H1 (cell line): Measurements from ENCODE around the gene SLC9A3. TPM values are rescaled to one million over a fixed set of nuclear protein-coding genes. Genes with fewer than 3 reads are reported as not detected.

ENCODE experiments used
- CTCF ChIA-PET: fragments of 300-600 bp; sonication (Branson Sonifier 250); formaldehyde crosslinking; loops from one replicate; lab custom pipeline; 2021; ENCODE audit not compliant: partially characterized antibody; lab: Charles Lee
- POLR2A ChIA-PET: fragments of 300-600 bp; sonication (Branson Sonifier 250); formaldehyde crosslinking; loops from one replicate; lab custom pipeline; 2021; ENCODE audit warnings: inconsistent platforms; ENCODE audit not compliant: partially characterized antibody; lab: Charles Lee
- DNase-seq, 2 experiments: peaks; one replicate each; pipeline versions ENCODE4 v3.0.0 to v3.0.0-alpha.2; 2010 to 2022; ENCODE audit warnings: low spot score in 2 of 2, low read depth in 1 of 2, mixed read lengths in 1 of 2
- FAIRE-seq: peaks from 2 replicates; lab custom pipeline; 2011; peaks lifted over from hg19 to GRCh38; lab: Jason Lieb, UNC
- H2AFZ ChIP-seq: 2 replicates; pipeline ENCODE4 v1.8.1; 2012; ENCODE audit warnings: low read length, inconsistent platforms
- H2AK5ac ChIP-seq: 2 replicates; pipeline ENCODE4 v1.6.1; 2013; ENCODE audit warnings: low read depth, low read length
- H2BK120ac ChIP-seq: replicated peaks from 2 replicates; pipeline ENCODE3; 2013; ENCODE audit warnings: low read depth, low read length, inconsistent platforms
- H2BK12ac ChIP-seq: 2 replicates; pipeline ENCODE4 v1.6.1; 2013; ENCODE audit warnings: low read depth, low read length
- H2BK15ac ChIP-seq: 2 replicates; pipeline ENCODE4 v1.6.1; 2013; ENCODE audit warnings: low read length
- H2BK20ac ChIP-seq: 2 replicates; pipeline ENCODE4 v1.6.1; 2013; ENCODE audit warnings: low read length
- H2BK5ac ChIP-seq: 2 replicates; pipeline ENCODE4 v1.6.1; 2013; ENCODE audit warnings: low read depth, low read length
- H3K14ac ChIP-seq: 2 replicates; pipeline ENCODE4 v1.6.1; 2013; ENCODE audit warnings: inconsistent platforms; ENCODE audit not compliant: insufficient read length
- H3K18ac ChIP-seq: 2 replicates; pipeline ENCODE4 v1.6.1; 2013; ENCODE audit warnings: low read length; ENCODE audit errors: extremely low read depth
- H3K23ac ChIP-seq: 2 replicates; pipeline ENCODE4 v1.6.1; 2013; ENCODE audit warnings: inconsistent platforms; ENCODE audit not compliant: insufficient read length
- H3K23me2 ChIP-seq: 2 replicates; pipeline ENCODE4 v1.6.1; 2013; ENCODE audit warnings: low read depth, low read length
- H3K27ac ChIP-seq: 2 replicates; pipeline ENCODE4 v1.6.1; 2011; ENCODE audit warnings: low read depth, low read length, inconsistent platforms
- H3K27me3 ChIP-seq, 4 experiments: replicated peaks in 1 of 4; 1 replicate in 1 of 4; 2 replicates in 3 of 4; pipeline versions ENCODE4 v1.6.1 to v1.8.1; 2011 to 2013; ENCODE audit warnings: low read length in 3 of 4, mild to moderate bottlenecking in 3 of 4, inconsistent platforms in 2 of 4, mixed read lengths in 2 of 4, moderate library complexity in 1 of 4; ENCODE audit not compliant: control insufficient read depth in 3 of 4, insufficient read depth in 3 of 4; ENCODE audit errors: extremely low read depth in 1 of 4
- H3K36me3 ChIP-seq, 4 experiments: 2 replicates each; pipeline versions ENCODE4 v1.6.1 to v1.8.1; 2011 to 2013; ENCODE audit warnings: mild to moderate bottlenecking in 4 of 4, low read length in 3 of 4, moderate library complexity in 2 of 4, control low read depth in 1 of 4, inconsistent platforms in 1 of 4; ENCODE audit not compliant: insufficient read depth in 4 of 4, control insufficient read depth in 2 of 4
- H3K4ac ChIP-seq: replicated peaks from 2 replicates; pipeline ENCODE3; 2013; ENCODE audit warnings: low read length, low read depth, mixed read lengths, inconsistent platforms; ENCODE audit not compliant: insufficient read length
- H3K4me1 ChIP-seq, 4 experiments: replicated peaks in 1 of 4; 1 replicate in 1 of 4; 2 replicates in 3 of 4; pipeline versions ENCODE4 v1.6.1 to v1.8.1; 2011 to 2013; ENCODE audit warnings: low read length in 3 of 4, inconsistent platforms in 2 of 4, mixed read lengths in 1 of 4; ENCODE audit not compliant: insufficient read depth in 4 of 4, control insufficient read depth in 3 of 4
- H3K4me2 ChIP-seq, 2 experiments: 2 replicates each; pipeline versions ENCODE4 v1.6.1 to v1.8.1; 2011 to 2013; ENCODE audit warnings: low read depth in 2 of 2, low read length in 2 of 2, control low read depth in 1 of 2, inconsistent platforms in 1 of 2, mild to moderate bottlenecking in 1 of 2; ENCODE audit not compliant: insufficient read depth in 1 of 2
- H3K4me3 ChIP-seq, 4 experiments: fragments of 200-600, 300-600 bp in 1 of 4; sonication (generic), shearing (Covaris generic), sonication (Bioruptor Twin) in 1 of 4; 2 replicates each; pipeline versions ENCODE4 v1.5.1 to v1.8.1; 2011 to 2016; ENCODE audit warnings: low read length in 4 of 4, low read depth in 3 of 4, control low read depth in 2 of 4, inconsistent platforms in 2 of 4, mild to moderate bottlenecking in 2 of 4, mixed read lengths in 1 of 4, moderate library complexity in 1 of 4; ENCODE audit not compliant: insufficient read depth in 2 of 4; ENCODE audit errors: extremely low read depth in 1 of 4
- H3K56ac ChIP-seq: replicated peaks from 2 replicates; pipeline ENCODE3; 2013; ENCODE audit warnings: low read depth, mild to moderate bottlenecking, mixed read lengths, low read length, inconsistent platforms; ENCODE audit not compliant: insufficient read length
- H3K79me1 ChIP-seq: 2 replicates; pipeline ENCODE4 v1.6.1; 2013; ENCODE audit warnings: low read depth, low read length, control low read depth
- H3K79me2 ChIP-seq, 2 experiments: 2 replicates each; pipeline versions ENCODE4 v1.6.1 to v1.8.1; 2012 to 2013; ENCODE audit warnings: low read length in 2 of 2, mild to moderate bottlenecking in 2 of 2, inconsistent platforms in 1 of 2; ENCODE audit not compliant: insufficient read depth in 2 of 2, control insufficient read depth in 1 of 2
- H3K9ac ChIP-seq, 4 experiments: replicated peaks in 1 of 4; 1 replicate in 1 of 4; 2 replicates in 3 of 4; pipeline versions ENCODE4 v1.6.1 to v1.8.1; 2011 to 2013; ENCODE audit warnings: low read depth in 3 of 4, low read length in 3 of 4, control low read depth in 2 of 4, mild to moderate bottlenecking in 2 of 4, moderate library complexity in 2 of 4, inconsistent platforms in 1 of 4; ENCODE audit errors: extremely low read depth in 1 of 4
- H3K9me3 ChIP-seq, 2 experiments: 2 replicates each; pipeline versions ENCODE4 v1.6.1 to v1.8.1; 2012 to 2013; ENCODE audit warnings: mild to moderate bottlenecking in 2 of 2, moderate library complexity in 2 of 2, control low read depth in 1 of 2, inconsistent platforms in 1 of 2, low read depth in 1 of 2, low read length in 1 of 2, mixed read lengths in 1 of 2; ENCODE audit not compliant: insufficient read depth in 2 of 2
- H4K20me1 ChIP-seq, 2 experiments: replicated peaks in 1 of 2; 2 replicates each; pipeline versions ENCODE3 to v1.8.1; 2011 to 2013; ENCODE audit warnings: inconsistent platforms in 2 of 2, low read length in 2 of 2, mild to moderate bottlenecking in 1 of 2; ENCODE audit not compliant: insufficient read depth in 2 of 2, control insufficient read depth in 1 of 2
- H4K5ac ChIP-seq: 2 replicates; pipeline ENCODE4 v1.6.1; 2013; ENCODE audit warnings: low read length, low read depth, mixed read lengths, inconsistent platforms; ENCODE audit not compliant: insufficient read length
- H4K8ac ChIP-seq: 2 replicates; pipeline ENCODE4 v1.8.0; 2013; ENCODE audit warnings: mild to moderate bottlenecking, moderate library complexity, low read length, inconsistent platforms; ENCODE audit not compliant: insufficient read depth; ENCODE audit errors: extremely low read depth
- H4K91ac ChIP-seq: replicated peaks from 2 replicates; pipeline ENCODE3; 2013; ENCODE audit warnings: low read length, mixed read lengths, inconsistent platforms; ENCODE audit not compliant: insufficient read length
- BRCA1 ChIP-seq: IDR thresholded peaks from 2 replicates; pipeline ENCODE4 v1.6.1; 2012; ENCODE audit warnings: low read depth, low read length, improper control_type of control experiment
- E2F6 ChIP-seq: IDR thresholded peaks from 2 replicates; pipeline ENCODE4 v1.6.1; 2012; ENCODE audit warnings: inconsistent platforms
- EZH2 ChIP-seq: fragments of 200-600 bp; sonication (generic); IDR thresholded peaks from 2 replicates; pipeline ENCODE4 v1.7.1; 2012; ENCODE audit warnings: low read depth, mild to moderate bottlenecking, moderate library complexity, low read length, inconsistent platforms; ENCODE audit not compliant: severe bottlenecking
- NRF1 ChIP-seq: IDR thresholded peaks from 2 replicates; pipeline ENCODE4 v1.6.1; 2011; ENCODE audit warnings: mild to moderate bottlenecking, low read depth, low read length, improper control_type of control experiment
- RNF2 ChIP-seq: fragments of 200-900, 300-1000 bp; sonication (generic); IDR thresholded peaks from 2 replicates; pipeline ENCODE4 v1.7.1; 2016; ENCODE audit warnings: borderline replicate concordance, low read depth, mild to moderate bottlenecking, antibody characterized with exemption, low read length; ENCODE audit not compliant: poor library complexity, severe bottlenecking; ENCODE audit errors: missing control alignments
- SUZ12 ChIP-seq: fragments of 200-600 bp; sonication (generic); IDR thresholded peaks from 2 replicates; pipeline ENCODE4 v1.6.1; 2012; ENCODE audit warnings: mild to moderate bottlenecking, inconsistent platforms, low read length, moderate library complexity, mixed read lengths
- USF2 ChIP-seq: IDR thresholded peaks from 2 replicates; pipeline ENCODE4 v1.6.1; 2011; ENCODE audit warnings: low read length, improper control_type of control experiment
- WGBS, 2 experiments: shearing (Covaris generic) in 1 of 2; methylation state at CpG; one replicate each; pipeline versions ENCODE4 v1.1.6 to v1.1.7; 2013 to 2015; ENCODE audit warnings: low lambda C conversion rate in 2 of 2, mixed read lengths in 2 of 2, inconsistent platforms in 1 of 2, low coverage in 1 of 2, missing lambda C conversion rate in 1 of 2; ENCODE audit not compliant: insufficient replicate concordance in 2 of 2, insufficient coverage in 1 of 2, insufficient read length in 1 of 2; ENCODE audit errors: extremely low coverage in 1 of 2, missing lambda C conversion rate in 1 of 2; 5-methylcytosine and 5-hydroxymethylcytosine counted together
- long read RNA-seq, 2 experiments: library from RNA in 1 of 2; library from capped mRNA in 1 of 2; stranded (forward); transcript quantifications; one replicate each; pipeline ENCODE4 v2.0.0, GENCODE V29; 2021; ENCODE audit warnings: inconsistent platforms in 1 of 2
- polyA minus RNA-seq, 3 experiments: library from RNA; depleted of rRNA, polyadenylated mRNA; stranded (reverse); fragments of >200 nt; gene quantifications; 1 replicate in 2 of 3; 2 replicates in 1 of 3; pipeline ENCODE4 v1.2.3, GENCODE V29; 2011
- polyA plus RNA-seq, 7 experiments: library from polyadenylated mRNA; depleted of rRNA in 3 of 7; stranded (reverse) in 5 of 7; unstranded in 2 of 7; fragments of >200 nt in 5 of 7; fragments of 200-250 nt in 2 of 7; gene quantifications; 1 replicate in 5 of 7; 2 replicates in 1 of 7; 4 replicates in 1 of 7; pipeline versions ENCODE4 v1.2.1 to v1.2.3, GENCODE V29; 2011 to 2013; ENCODE audit warnings: missing spikeins in 2 of 7, mixed read lengths in 2 of 7
- total RNA-seq: library from RNA; stranded (reverse); fragmentation: NEBNext Ultra II Directional; extraction: Animal tissue kit (Norgen Biotek cat#: 25700); gene quantifications from 2 replicates; pipeline ENCODE4 v1.2.1, GENCODE V29; 2021

SLC9A3 gene
- total RNA-seq (0.95 and 1.1 TPM in 2 replicates), polyA plus RNA-seq (2011; rRNA removed) (1.0 and 1.3 TPM in 2 replicates), polyA minus RNA-seq (2011; rRNA and poly(A)+ RNA removed) (0.46 and 0.47 TPM in 2 replicates)
- 1.4 TPM for polyA plus RNA-seq (2011; cell fraction: cytosol; rRNA removed)
- polyA plus RNA-seq (2011; cell fraction: nucleus; rRNA removed): 1.9 TPM
- 1.1 to 1.3 TPM (median 1.2 TPM) in 4 replicates for polyA plus RNA-seq (2012, experiment 1 of 2)
- 1.6 TPM for polyA plus RNA-seq (2012, experiment 2 of 2)
- polyA plus RNA-seq (2013, experiment 1 of 2): 1.5 TPM
- 1.2 TPM for polyA plus RNA-seq (2013, experiment 2 of 2)
- 0.95 TPM for polyA minus RNA-seq (2011; cell fraction: cytosol; rRNA and poly(A)+ RNA removed)
- 1.4 TPM for polyA minus RNA-seq (2011; cell fraction: nucleus; rRNA and poly(A)+ RNA removed)
- long read RNA-seq, experiment 1, partial matches to known transcripts: 0 of 3 reads
- long read RNA-seq, experiment 1, other reads (novel, unspliced or antisense): 3 of 3 reads
- long read RNA-seq, experiment 2: 0 reads

- Histone ChIP-seq H2BK15ac (no peak within 1 kb of the TSS), H3K23me2 (peaks cover 1% of the 10 kb centered on the region; the same call in 1 of the 2 replicates), H3K4me3 (peak within 1 kb of the TSS; percentile 14 to 60 (median 38)), H3K9ac (no peak within 1 kb of the TSS), H2BK120ac (no peak within 1 kb of the TSS), H2BK20ac (no peak within 1 kb of the TSS), H3K79me2 (no peaks in the 10 kb centered on the region), H3K79me1 (no peaks in the 10 kb centered on the region), H4K5ac (no peak within 1 kb of the TSS), H3K27ac (no peak within 1 kb of the TSS), H3K18ac (no peak within 1 kb of the TSS; the same call in 1 of the 2 replicates), H3K9me3 (no peaks in the 10 kb centered on the region), H4K91ac (no peak within 1 kb of the TSS), H3K23ac (no peak within 1 kb of the TSS), H3K4me1 (peaks cover 0 to 23% (median 10%) of the 10 kb centered on the region in 4 experiments; a peak in 6 of 7 replicates), H2BK12ac (no peak within 1 kb of the TSS), H2AK5ac (no peak within 1 kb of the TSS), H3K4me2 (peak within 1 kb of the TSS; percentile 82 to 83), H3K14ac (no peak within 1 kb of the TSS), H4K20me1 (peaks cover 0 to 6% of the 10 kb centered on the region in 2 experiments), H3K4ac (no peak within 1 kb of the TSS), H3K56ac (no peak within 1 kb of the TSS), H3K27me3 (peaks cover 52 to 80% (median 76%) of the 10 kb centered on the region in 4 experiments), H4K8ac (peak within 1 kb of the TSS; percentile 66), H2AFZ (no peak within 1 kb of the TSS), H3K36me3 (peaks cover 0 to 3% (median 0%) of the 10 kb centered on the region in 4 experiments; a peak in 1 of 8 replicates), H2BK5ac (no peak within 1 kb of the TSS)
- POLR2A ChIA-PET: no interaction called here
- DNase-seq: no peak
- FAIRE-seq: no peak
- TF ChIP-seq E2F6: no peak
- TF ChIP-seq EZH2: peak; percentile 44
- TF ChIP-seq NRF1: no peak
- TF ChIP-seq RNF2: peak; percentile 12
- TF ChIP-seq BRCA1: no peak
- TF ChIP-seq SUZ12: peak; percentile 51; the same call in 1 of the 2 replicates
- no peak for TF ChIP-seq USF2
- CTCF ChIA-PET: no interaction called here
- WGBS, 2 experiments: 40% methylated on average over 2 of the region's 89 CpGs; no CpG with 5 or more reads in 1 of the 2 experiments
Observed at GRCh38 chr5:524234-524972, at the start of gene SLC9A3. Gene SLC9A3, minus strand, starts transcription at chr5:524449.
